ENCODE measurements around the gene MNX1.

The MNX1 gene

DNA sequence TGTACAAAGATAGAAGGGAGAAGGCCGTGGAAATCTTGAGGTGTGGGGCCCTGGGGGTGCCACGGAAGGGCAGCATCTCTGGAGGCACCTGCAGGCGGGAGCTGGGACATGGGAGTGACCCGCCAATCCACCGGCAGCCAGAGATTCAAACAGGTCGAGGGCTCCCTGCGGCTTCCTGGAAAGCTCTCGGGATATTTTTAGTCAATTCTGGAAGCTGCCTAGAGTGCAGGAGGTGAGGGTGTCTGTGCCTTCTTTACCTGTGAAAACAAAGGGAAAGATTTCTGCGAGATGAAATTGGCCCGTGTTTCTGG is 16.6 kb downstream of the MNX1 start:
- DNase-seq (ENCODE audit: extremely low spot score) = no peak
- POLR2A ChIA-PET = interaction anchor here (0.5 kb wide), 1 partner anchor 14 kb away, joined by 4 read pairs; no protein-coding TSS in a partner anchor
- TF ChIP-seq, protein P1, sequence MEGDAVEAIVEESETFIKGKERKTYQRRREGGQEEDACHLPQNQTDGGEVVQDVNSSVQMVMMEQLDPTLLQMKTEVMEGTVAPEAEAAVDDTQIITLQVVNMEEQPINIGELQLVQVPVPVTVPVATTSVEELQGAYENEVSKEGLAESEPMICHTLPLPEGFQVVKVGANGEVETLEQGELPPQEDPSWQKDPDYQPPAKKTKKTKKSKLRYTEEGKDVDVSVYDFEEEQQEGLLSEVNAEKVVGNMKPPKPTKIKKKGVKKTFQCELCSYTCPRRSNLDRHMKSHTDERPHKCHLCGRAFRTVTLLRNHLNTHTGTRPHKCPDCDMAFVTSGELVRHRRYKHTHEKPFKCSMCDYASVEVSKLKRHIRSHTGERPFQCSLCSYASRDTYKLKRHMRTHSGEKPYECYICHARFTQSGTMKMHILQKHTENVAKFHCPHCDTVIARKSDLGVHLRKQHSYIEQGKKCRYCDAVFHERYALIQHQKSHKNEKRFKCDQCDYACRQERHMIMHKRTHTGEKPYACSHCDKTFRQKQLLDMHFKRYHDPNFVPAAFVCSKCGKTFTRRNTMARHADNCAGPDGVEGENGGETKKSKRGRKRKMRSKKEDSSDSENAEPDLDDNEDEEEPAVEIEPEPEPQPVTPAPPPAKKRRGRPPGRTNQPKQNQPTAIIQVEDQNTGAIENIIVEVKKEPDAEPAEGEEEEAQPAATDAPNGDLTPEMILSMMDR (IDR thresholded peaks at IDR 0.05; ENCODE audit: control extremely low read depth, extremely low read depth, low read depth, missing control alignments) = no peak
- CTCF ChIA-PET = interaction anchor here (1.1 kb wide), 1 partner anchor 23 kb away, joined by 3 read pairs; no protein-coding TSS in a partner anchor

- DNase-seq (ENCODE audit: extremely low spot score) = no peak
- ChIA-PET CTCF (interaction anchor here (0.7 to 1.1 kb wide), 3 partner anchors 23 to 26 kb away, joined by 3 read pairs; no protein-coding TSS in a partner anchor), POLR2A (no interaction called here)
- TF ChIP-seq, protein P1 (IDR thresholded peaks at IDR 0.05; ENCODE audit: control extremely low read depth, extremely low read depth, low read depth, missing control alignments) = no peak
Measured at GRCh38 chr7:156993021-156993924, 17.2 kb downstream of the MNX1 start.

GRCh38 chr7:156989766-156990535 is 20.5 kb downstream of the MNX1 start:
- CTCF ChIA-PET = interaction anchor here (1.0 kb wide), 1 partner anchor 261 kb away, joined by 3 read pairs; no protein-coding TSS in a partner anchor
- TF ChIP-seq, protein P1 (IDR thresholded peaks at IDR 0.05; ENCODE audit: control extremely low read depth, extremely low read depth, low read depth, missing control alignments) = no peak
- no peak for DNase-seq (ENCODE audit: extremely low spot score)
- POLR2A ChIA-PET = no interaction called here

DNA sequence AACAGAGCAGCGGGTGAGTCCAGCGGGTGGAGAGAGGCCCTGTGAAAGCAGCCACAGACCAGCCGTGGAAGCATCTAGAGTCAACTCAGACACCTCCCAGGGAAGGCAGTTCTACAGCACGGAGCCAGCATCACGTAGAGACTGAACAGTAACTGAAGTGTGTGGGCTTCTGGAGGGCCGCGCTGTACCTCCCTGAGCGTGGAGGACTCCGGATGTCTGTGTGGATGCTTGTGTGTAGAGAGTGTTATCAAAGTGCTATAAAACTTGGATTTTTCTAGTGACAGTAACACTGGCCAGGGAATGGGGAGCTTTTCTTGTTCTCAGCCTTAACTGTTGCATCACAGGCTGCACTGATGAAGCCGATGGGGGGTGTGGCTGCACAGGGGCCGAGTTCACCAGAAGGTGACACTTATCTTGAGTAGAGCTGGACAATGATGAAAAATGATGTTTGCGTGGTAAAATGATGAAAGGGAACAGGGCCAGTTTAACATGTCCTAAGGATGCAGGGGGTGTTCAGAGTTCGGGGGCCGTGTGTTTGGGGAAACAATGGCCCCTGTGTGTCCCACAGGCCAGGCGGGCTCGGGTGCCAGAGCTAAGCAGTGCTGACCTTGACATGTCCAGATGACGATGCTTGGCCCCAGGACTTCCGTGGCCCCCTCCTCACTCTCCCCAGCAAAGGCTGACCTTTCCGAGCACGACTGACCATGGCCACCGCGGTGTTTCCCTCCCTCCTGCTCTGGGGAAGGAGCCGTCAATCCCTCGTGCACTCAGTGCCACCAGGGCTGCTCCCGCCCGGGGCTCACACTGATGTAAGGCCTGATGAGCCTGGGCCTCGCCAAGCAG is 21.9 kb downstream of the MNX1 start:
- ChIA-PET CTCF (interaction anchor here (1.0 kb wide), 1 partner anchor 262 kb away, joined by 3 read pairs; no protein-coding TSS in a partner anchor), POLR2A (no interaction called here)
- no peak for DNase-seq (ENCODE audit: extremely low spot score)
- TF ChIP-seq, protein P1 (IDR thresholded peaks at IDR 0.05; ENCODE audit: control extremely low read depth, extremely low read depth, low read depth, missing control alignments) = no peak

DNA sequence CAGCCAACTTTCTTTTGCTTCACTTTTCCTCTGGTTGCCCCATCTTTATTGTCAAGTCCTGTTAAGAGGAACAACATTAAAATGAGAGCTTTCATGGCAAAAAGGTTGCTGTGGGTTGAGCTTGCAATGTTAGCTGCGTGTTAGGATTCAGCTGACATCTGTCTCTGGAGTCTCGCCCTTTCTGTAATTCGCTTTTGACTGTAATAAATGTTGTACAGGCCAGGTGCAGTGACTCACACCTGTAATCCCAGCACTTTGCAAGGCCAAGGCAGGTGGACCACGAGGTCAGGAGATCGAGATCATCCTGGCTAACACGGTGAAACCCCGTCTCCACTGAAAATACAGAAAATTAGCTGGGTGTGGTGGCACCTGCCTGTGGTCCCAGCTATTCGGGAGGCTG is 24.1 kb downstream of the MNX1 start:
- TF ChIP-seq, protein P1 (IDR thresholded peaks at IDR 0.05; ENCODE audit: control extremely low read depth, extremely low read depth, low read depth, missing control alignments) = no peak
- ChIA-PET CTCF (interaction anchor here (1.0 kb wide), 1 partner anchor 15 kb away, joined by 4 read pairs; no protein-coding TSS in a partner anchor), POLR2A (no interaction called here)
- DNase-seq (ENCODE audit: extremely low spot score) = no peak
